HCT116 (cell line): ENCODE data around the gene RET. TPM values are rescaled to one million over a fixed set of nuclear protein-coding genes. Genes with fewer than 3 reads are reported as not detected.

ENCODE experiments used
- ATAC-seq: fragments of 200-7000 bp; cut with Tn5 transposase; 2 replicates; pipeline ENCODE4 v1.9.1; 2020; ENCODE audit warnings: mild to moderate bottlenecking, moderate library complexity
- BruUV-seq: library from RNA; stranded (reverse); fragments of 400-500 nt; replicated peaks from 2 replicates; lab custom pipeline; 2021; lab: Mats Ljungman, UMichigan
- CTCF ChIA-PET: fragments of 300-600 bp; sonication (Branson Sonifier 250); formaldehyde crosslinking; loops from one replicate; lab custom pipeline; 2021; ENCODE audit warnings: antibody characterized with exemption; lab: Charles Lee
- POLR2A ChIA-PET: fragments of 300-600, 350-600 bp; sonication (Branson Sonifier 250); formaldehyde crosslinking; loops from one replicate; lab custom pipeline; 2021; ENCODE audit warnings: antibody characterized with exemption; lab: Charles Lee
- RAD21 ChIA-PET, 2 experiments: fragments of 300-600 bp; sonication (Branson Sonifier 250); formaldehyde crosslinking; loops; one replicate each; lab custom pipeline; 2023; ENCODE audit warnings: low total read pairs in 2 of 2; ENCODE audit not compliant: uncharacterized antibody in 2 of 2, unreplicated experiment in 2 of 2, low non-redundant PET in 1 of 2; lab: Charles Lee
- DNase-seq: peaks from one replicate; pipeline ENCODE4 v3.0.0-alpha.2; 2010; ENCODE audit warnings: low read depth, low spot score
- H2AFZ ChIP-seq: fragments of 200-600 bp; shearing (Covaris generic), sonication (generic); 2 replicates; pipeline ENCODE4 v1.6.1; 2017; ENCODE audit warnings: low read depth, mixed run types, mixed read lengths, antibody characterized with exemption, low read length; ENCODE audit not compliant: poor library complexity, severe bottlenecking
- H3K27ac ChIP-seq: 2 replicates; pipeline ENCODE4 v1.5.1; 2012; ENCODE audit warnings: low read depth, low read length
- H3K27me3 ChIP-seq: fragments of 200-600 bp; sonication (generic); 2 replicates; pipeline ENCODE4 v1.6.1; 2016; ENCODE audit warnings: mixed run types, low read length, mixed read lengths; ENCODE audit not compliant: insufficient read depth
- H3K36me3 ChIP-seq, 2 experiments: fragments of 200-500 bp in 1 of 2; fragments of 200-600 bp in 1 of 2; sonication (Bioruptor generic) in 1 of 2; sonication (generic) in 1 of 2; 2 replicates each; pipeline versions ENCODE4 v1.5.1 to v1.6.1; 2014 to 2016; ENCODE audit warnings: low read length in 2 of 2, inconsistent platforms in 1 of 2, mixed read lengths in 1 of 2, mixed run types in 1 of 2; ENCODE audit not compliant: insufficient read depth in 2 of 2, control insufficient read depth in 1 of 2
- H3K4me1 ChIP-seq, 2 experiments: fragments of 200-600 bp in 1 of 2; sonication (generic) in 1 of 2; 2 replicates each; pipeline versions ENCODE4 v1.5.1 to v1.6.1; 2012 to 2017; ENCODE audit warnings: low read length in 2 of 2, inconsistent platforms in 1 of 2, mild to moderate bottlenecking in 1 of 2, mixed read lengths in 1 of 2, mixed run types in 1 of 2, moderate library complexity in 1 of 2; ENCODE audit not compliant: insufficient read depth in 2 of 2, control insufficient read depth in 1 of 2
- H3K4me2 ChIP-seq: fragments of 200-600 bp; sonication (generic); 2 replicates; pipeline ENCODE4 v1.6.1; 2017; ENCODE audit warnings: mixed run types, low read length, mixed read lengths
- H3K4me3 ChIP-seq, 2 experiments: fragments of 200-600 bp in 1 of 2; sonication (generic) in 1 of 2; replicated peaks in 1 of 2; 2 replicates each; pipeline ENCODE4 v1.5.1; 2011 to 2016; ENCODE audit warnings: low read length in 2 of 2, control low read depth in 1 of 2, low read depth in 1 of 2, mild to moderate bottlenecking in 1 of 2, mixed read lengths in 1 of 2, mixed run types in 1 of 2
- H3K79me2 ChIP-seq: fragments of 200-600 bp; sonication (generic); 2 replicates; pipeline ENCODE4 v1.6.1; 2017; ENCODE audit warnings: mild to moderate bottlenecking, mixed run types, low read length, moderate library complexity, mixed read lengths; ENCODE audit not compliant: insufficient read depth
- H3K9ac ChIP-seq: fragments of 200-600 bp; sonication (generic); 2 replicates; pipeline ENCODE4 v1.6.1; 2016; ENCODE audit warnings: low read length, mixed read lengths
- H3K9me2 ChIP-seq: fragments of 200-600 bp; sonication (generic), shearing (Covaris generic); 2 replicates; pipeline ENCODE4 v1.6.1; 2017; ENCODE audit warnings: mixed run types, mild to moderate bottlenecking, moderate library complexity; ENCODE audit not compliant: insufficient read depth
- H3K9me3 ChIP-seq, 2 experiments: fragments of 200-500 bp in 1 of 2; fragments of 200-600 bp in 1 of 2; sonication (Bioruptor generic) in 1 of 2; sonication (generic) in 1 of 2; 2 replicates each; pipeline ENCODE4 v1.6.1; 2014 to 2017; ENCODE audit warnings: low read length in 2 of 2, mixed read lengths in 2 of 2, inconsistent platforms in 1 of 2, low read depth in 1 of 2, mild to moderate bottlenecking in 1 of 2, mixed run types in 1 of 2, moderate library complexity in 1 of 2; ENCODE audit not compliant: control insufficient read depth in 1 of 2, insufficient read depth in 1 of 2
- H4K20me1 ChIP-seq: fragments of 200-600 bp; sonication (generic), shearing (Covaris generic); 2 replicates; pipeline ENCODE4 v1.6.1; 2017; ENCODE audit warnings: mixed run types, mild to moderate bottlenecking, moderate library complexity; ENCODE audit not compliant: insufficient read depth
- CTCF ChIP-seq, 3 experiments: fragments of 200-600 bp in 1 of 3; sonication (generic) in 1 of 3; IDR thresholded peaks in 2 of 3; conservative IDR thresholded peaks in 1 of 3; 2 replicates each; pipeline ENCODE4 v1.5.1; 2012 to 2017; ENCODE audit warnings: low read depth in 2 of 3, low read length in 2 of 3, antibody characterized with exemption in 1 of 3, borderline replicate concordance in 1 of 3, control low read depth in 1 of 3, mild to moderate bottlenecking in 1 of 3, mixed read lengths in 1 of 3, mixed run types in 1 of 3, moderate library complexity in 1 of 3; ENCODE audit not compliant: insufficient read depth in 1 of 3
- EGR1 ChIP-seq: IDR thresholded peaks from 2 replicates; pipeline ENCODE4 v1.6.1; 2012; ENCODE audit warnings: low read depth
- RAD21 ChIP-seq: IDR thresholded peaks from 2 replicates; pipeline ENCODE4 v1.6.1; 2012; ENCODE audit warnings: low read depth, mild to moderate bottlenecking
- SRF ChIP-seq: IDR thresholded peaks from 2 replicates; pipeline ENCODE4 v1.6.1; 2012; ENCODE audit warnings: low read depth
- TCF7L2 ChIP-seq: IDR thresholded peaks from 2 replicates; pipeline ENCODE4 v1.7.0; 2011; ENCODE audit warnings: borderline replicate concordance, inconsistent platforms; ENCODE audit not compliant: insufficient read depth, insufficient read length; ENCODE audit errors: extremely low read depth
- YY1 ChIP-seq: IDR thresholded peaks from 2 replicates; pipeline ENCODE4 v1.6.1; 2011; ENCODE audit warnings: low read length, low read depth, moderate library complexity, mild to moderate bottlenecking; ENCODE audit not compliant: insufficient replicate concordance; ENCODE audit errors: extremely low read depth
- intact Hi-C: fragments of 100-400 bp; cut with micrococcal nuclease; formaldehyde crosslinking; loops from 2 replicates; pipeline ENCODE4 v1.10.0; 2022
- total RNA-seq: library from RNA; stranded (reverse); gene quantifications from one replicate; pipeline ENCODE4 v1.2.1, GENCODE V29; 2021; ENCODE audit not compliant: unreplicated experiment

The RET gene
- total RNA-seq, 1 experiment from 2014 or later, result 5.9 TPM

GRCh38 chr10:43105102-43105955 lies 28.5 kb downstream of the RET start:
- H3K27me3 ChIP-seq, result no peaks in the 10 kb centered on the region
- CTCF ChIA-PET, result interaction anchor here (1.0 kb wide), 2 partner anchors 240 to 241 kb away, joined by 3 to 4 read pairs; no protein-coding TSS in a partner anchor
- intact Hi-C loops, result loop anchor here (1.0 to 2.0 kb wide), 4 partner anchors 27 to 357 kb away; no protein-coding TSS in a partner anchor
- peaks cover 0 to 10% of the 10 kb centered on the region in 2 experiments; a peak in 2 of 4 replicates for H3K4me1 ChIP-seq
- no peak for TF ChIP-seq YY1
- TF ChIP-seq SRF, result no peak
- no peak for TF ChIP-seq TCF7L2
- peak; percentile 97 for TF ChIP-seq RAD21
- TF ChIP-seq EGR1, result peak; percentile 47; the same call in 1 of the 2 replicates
- peak; percentile 88 to 98 (median 96) for TF ChIP-seq CTCF (IDR thresholded peaks at IDR 0.05 in 2 of 3, conservative IDR thresholded peaks at IDR 0.05 in 1 of 3; ENCODE audit: borderline replicate concordance in 1 of 3, insufficient read depth in 1 of 3, low read depth in 2 of 3, low read length in 2 of 3)
- TF ChIP-seq, all 23 proteins: peak for 3
- ChIA-PET POLR2A (no interaction called here), RAD21 (interaction anchor here in 1 of 2 experiments (0.7 kb wide), 1 partner anchor 356 kb away, joined by 3 read pairs; no protein-coding TSS in a partner anchor)
- Histone ChIP-seq H2AFZ (peak overlapping the region; percentile 84), H3K36me3 (no peaks in the 10 kb centered on the region), H3K79me2 (no peaks in the 10 kb centered on the region), H3K9me3 (no peaks in the 10 kb centered on the region), H3K4me2 (peak overlapping the region; percentile 82), H3K27ac (peak overlapping the region; percentile 46; the same call in 1 of the 2 replicates), H3K9me2 (no peaks in the 10 kb centered on the region), H3K9ac (peak overlapping the region; percentile 33; the same call in 1 of the 2 replicates), H4K20me1 (no peaks in the 10 kb centered on the region), H3K4me3 (peak overlapping the region; percentile 29 to 50; a peak in 3 of 4 replicates)
- DNase-seq, result peak; percentile 41
- ATAC-seq, result peak; percentile 96
- no TSS peak for BruUV-seq
